H1 (cell line): ENCODE data around the gene NHP2. TPM values are rescaled to one million over a fixed set of nuclear protein-coding genes. Genes with fewer than 3 reads are reported as not detected.

Experiments used
- BCL11A ChIP-seq, 2 experiments: IDR thresholded peaks; one replicate each; pipeline ENCODE4 v1.6.1; 2011; ENCODE audit warnings: low read depth in 2 of 2, low read length in 2 of 2, mild to moderate bottlenecking in 2 of 2
- CHD7 ChIP-seq: fragments of 300-600 bp; sonication (generic); IDR thresholded peaks from 2 replicates; pipeline ENCODE4 v1.7.1; 2012; ENCODE audit warnings: low read length, moderate library complexity, mild to moderate bottlenecking, inconsistent platforms; ENCODE audit not compliant: insufficient replicate concordance
- JUN ChIP-seq: IDR thresholded peaks from 2 replicates; pipeline ENCODE4 v1.6.1; 2011; ENCODE audit warnings: low read depth, mild to moderate bottlenecking, improper control_type of control experiment, low read length
- SP1 ChIP-seq: IDR thresholded peaks from 2 replicates; pipeline ENCODE4 v1.6.1; 2011; ENCODE audit warnings: low read depth, low read length
- TBP ChIP-seq: IDR thresholded peaks from 2 replicates; pipeline ENCODE4 v1.6.1; 2011; ENCODE audit warnings: low read depth, low read length, improper control_type of control experiment
- polyA plus RNA-seq, 7 experiments: library from polyadenylated mRNA; depleted of rRNA in 3 of 7; stranded (reverse) in 5 of 7; unstranded in 2 of 7; fragments of >200 nt in 5 of 7; fragments of 200-250 nt in 2 of 7; gene quantifications; 1 replicate in 5 of 7; 2 replicates in 1 of 7; 4 replicates in 1 of 7; pipeline versions ENCODE4 v1.2.1 to v1.2.3, GENCODE V29; 2011 to 2013; ENCODE audit warnings: missing spikeins in 2 of 7, mixed read lengths in 2 of 7
- total RNA-seq: library from RNA; stranded (reverse); fragmentation: NEBNext Ultra II Directional; extraction: Animal tissue kit (Norgen Biotek cat#: 25700); gene quantifications from 2 replicates; pipeline ENCODE4 v1.2.1, GENCODE V29; 2021
- TF ChIP-seq, protein P1 (sequence below): IDR thresholded peaks from 2 replicates; pipeline ENCODE4 v1.6.1; 2011; ENCODE audit warnings: low read depth, mild to moderate bottlenecking, low read length; ENCODE audit not compliant: insufficient read depth
- TF ChIP-seq, protein P2 (sequence below): IDR thresholded peaks from 2 replicates; pipeline ENCODE4 v1.6.1; 2012; ENCODE audit warnings: inconsistent platforms

NHP2 gene
- total and polyA plus RNA-seq, 2 of the 8 experiments (the other 6 are each of a cell fraction or from before 2014, with no cell fraction given): 241 to 263 TPM

GRCh38 chr5:178180141-178180863 lies 26.6 kb upstream of the NHP2 start (continued):
- no peak for TF ChIP-seq CHD7
- no peak for TF ChIP-seq JUN
- no peak for TF ChIP-seq BCL11A (IDR thresholded peaks at IDR 0.05; ENCODE audit: low read depth in 2 of 2, low read length in 2 of 2)
- TF ChIP-seq, protein P1, sequence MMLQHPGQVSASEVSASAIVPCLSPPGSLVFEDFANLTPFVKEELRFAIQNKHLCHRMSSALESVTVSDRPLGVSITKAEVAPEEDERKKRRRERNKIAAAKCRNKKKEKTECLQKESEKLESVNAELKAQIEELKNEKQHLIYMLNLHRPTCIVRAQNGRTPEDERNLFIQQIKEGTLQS: no peak
- TF ChIP-seq SP1: peak; percentile 43
- TF ChIP-seq TBP: peak; percentile 79
- TF ChIP-seq, protein P2, sequence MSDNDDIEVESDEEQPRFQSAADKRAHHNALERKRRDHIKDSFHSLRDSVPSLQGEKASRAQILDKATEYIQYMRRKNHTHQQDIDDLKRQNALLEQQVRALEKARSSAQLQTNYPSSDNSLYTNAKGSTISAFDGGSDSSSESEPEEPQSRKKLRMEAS: peak; percentile 95
